ENCODE data around the gene RBM20. TPM values are rescaled to one million over a fixed set of nuclear protein-coding genes. Genes with fewer than 3 reads are reported as not detected.
"Not testable (repeated sequence)": the region's sequence is repeated elsewhere in the genome, so short reads cannot be mapped to it uniquely, and the experiment has no call there.

RBM20 gene
- total RNA-seq, 4 donors from 2014 or later, result 0.62 to 7.4 (median 3.9) TPM

DNA sequence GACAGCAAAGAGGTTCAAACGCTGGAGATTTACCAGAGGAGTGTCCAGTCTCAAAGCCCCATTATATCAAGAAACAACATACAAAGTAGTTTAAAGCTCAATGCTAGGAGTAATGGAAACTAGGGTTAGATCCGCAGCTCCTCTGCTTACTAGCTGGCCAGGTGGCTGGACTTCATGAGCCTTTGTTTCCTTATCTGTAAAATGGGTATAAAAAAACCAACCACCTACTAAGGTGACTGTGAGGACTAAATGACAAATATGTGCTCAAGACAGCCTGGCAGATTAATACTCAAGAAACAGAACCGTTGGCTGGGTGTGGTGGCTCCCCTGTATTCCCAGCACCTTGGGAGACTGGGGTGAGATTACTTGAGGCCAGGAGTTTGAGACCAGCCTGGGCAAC lies 5.8 kb upstream of the RBM20 start:
- no peaks in the 10 kb centered on the region for H3K36me3 ChIP-seq
- peak overlapping the region in 2 of 4 donors; percentile 37 to 80 for H3K27ac ChIP-seq
- H3K4me1 ChIP-seq, result peaks cover 0 to 16% (median 3%) of the 10 kb centered on the region in 3 donors
- H3K4me3 ChIP-seq, result no peak overlapping the region
- WGBS, 2 donors (ENCODE audit: low coverage in 1 of 2), result 82 to 83% methylated on average over 2 to 3 of the region's 3 CpGs
- TF ChIP-seq, protein P1, sequence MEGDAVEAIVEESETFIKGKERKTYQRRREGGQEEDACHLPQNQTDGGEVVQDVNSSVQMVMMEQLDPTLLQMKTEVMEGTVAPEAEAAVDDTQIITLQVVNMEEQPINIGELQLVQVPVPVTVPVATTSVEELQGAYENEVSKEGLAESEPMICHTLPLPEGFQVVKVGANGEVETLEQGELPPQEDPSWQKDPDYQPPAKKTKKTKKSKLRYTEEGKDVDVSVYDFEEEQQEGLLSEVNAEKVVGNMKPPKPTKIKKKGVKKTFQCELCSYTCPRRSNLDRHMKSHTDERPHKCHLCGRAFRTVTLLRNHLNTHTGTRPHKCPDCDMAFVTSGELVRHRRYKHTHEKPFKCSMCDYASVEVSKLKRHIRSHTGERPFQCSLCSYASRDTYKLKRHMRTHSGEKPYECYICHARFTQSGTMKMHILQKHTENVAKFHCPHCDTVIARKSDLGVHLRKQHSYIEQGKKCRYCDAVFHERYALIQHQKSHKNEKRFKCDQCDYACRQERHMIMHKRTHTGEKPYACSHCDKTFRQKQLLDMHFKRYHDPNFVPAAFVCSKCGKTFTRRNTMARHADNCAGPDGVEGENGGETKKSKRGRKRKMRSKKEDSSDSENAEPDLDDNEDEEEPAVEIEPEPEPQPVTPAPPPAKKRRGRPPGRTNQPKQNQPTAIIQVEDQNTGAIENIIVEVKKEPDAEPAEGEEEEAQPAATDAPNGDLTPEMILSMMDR (IDR thresholded peaks at IDR 0.05), result no peak
- no peak for TF ChIP-seq POLR2A (IDR thresholded peaks at IDR 0.05)
- TF ChIP-seq EP300 (IDR thresholded peaks at IDR 0.05), result no peak
- TF ChIP-seq POLR2AphosphoS5 (IDR thresholded peaks at IDR 0.05), result no peak
- no peaks in the 10 kb centered on the region for H3K9me3 ChIP-seq
- ATAC-seq, result no peak
- peaks cover 15% of the 10 kb centered on the region for H3K27me3 ChIP-seq

DNA sequence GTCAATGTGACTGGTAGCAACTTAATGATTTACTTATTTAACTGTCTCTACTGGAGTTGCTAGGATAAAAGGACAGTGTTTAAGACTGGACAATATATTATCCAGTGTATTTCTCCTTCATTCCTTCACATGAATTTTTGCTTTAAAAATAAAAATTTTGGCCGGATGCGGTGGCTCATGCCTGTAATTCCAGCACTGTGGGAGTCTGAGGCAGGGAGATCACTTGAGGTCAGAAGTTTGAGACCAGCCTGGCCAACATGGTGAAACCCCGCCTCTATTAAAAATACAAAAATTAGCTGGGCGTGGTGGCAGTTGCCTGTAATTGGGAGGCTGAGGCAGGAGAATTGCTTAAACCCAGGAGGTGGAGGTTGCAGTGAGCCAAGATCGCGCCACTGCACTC lies 5.1 kb upstream of the RBM20 start:
- H3K4me3 ChIP-seq, H3K9me3 ChIP-seq, H3K36me3 ChIP-seq, H3K27ac ChIP-seq, ATAC-seq: not testable (repeated sequence)
- peaks cover 0 to 23% (median 8%) of the 10 kb centered on the region in 3 donors for H3K4me1 ChIP-seq
- H3K27me3 ChIP-seq, result peaks cover 23% of the 10 kb centered on the region
- 80 to 97% methylated on average over 1 to 6 of the region's 6 CpGs for WGBS, 2 donors (ENCODE audit: low coverage in 1 of 2)

DNA sequence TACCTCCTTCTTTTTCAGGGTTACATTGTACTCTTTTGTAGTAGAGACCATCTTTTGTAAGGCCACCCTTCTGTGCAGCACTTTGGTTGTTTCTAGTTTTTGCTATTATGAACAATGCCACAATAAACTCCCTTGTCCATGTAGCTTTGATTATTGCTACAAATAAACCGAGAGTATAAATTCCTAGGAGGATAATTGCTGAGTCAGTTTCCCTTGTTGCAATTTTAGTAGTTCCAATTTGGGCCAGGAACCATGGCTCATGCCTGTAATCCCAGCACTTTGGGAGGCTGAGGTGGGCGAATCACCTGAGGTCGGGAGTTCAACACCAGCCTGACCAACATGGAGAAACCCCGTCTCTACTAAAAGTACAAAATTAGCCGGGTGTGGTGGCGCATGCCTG lies 4.3 kb upstream of the RBM20 start:
- Histone ChIP-seq H3K4me1 (peaks cover 0 to 31% (median 13%) of the 10 kb centered on the region in 3 donors), H3K27me3 (peaks cover 31% of the 10 kb centered on the region)
- not testable (repeated sequence) for H3K9me3 ChIP-seq, ATAC-seq, H3K27ac ChIP-seq, H3K4me3 ChIP-seq, H3K36me3 ChIP-seq
- 100% methylated on average over 2 to 5 of the region's 6 CpGs for WGBS, 2 donors (ENCODE audit: low coverage in 1 of 2)

DNA sequence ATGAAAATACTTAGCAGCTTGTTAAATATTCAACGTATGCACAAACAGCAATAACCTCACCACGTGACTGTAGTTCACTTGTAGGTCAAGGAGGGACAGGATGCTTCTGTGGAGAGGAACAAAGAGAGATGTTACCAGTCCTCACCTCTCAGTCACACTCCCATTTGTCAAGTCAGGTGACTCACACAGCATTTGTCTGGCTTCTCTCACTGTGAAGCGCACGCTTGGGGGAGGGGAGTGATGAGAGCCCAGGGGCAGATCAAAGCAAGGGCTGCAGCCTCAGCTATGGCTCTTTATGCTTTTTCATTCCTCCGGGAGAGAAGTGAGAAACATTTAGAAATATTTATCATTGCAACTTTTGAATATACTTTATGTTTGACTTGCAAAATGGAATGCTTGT lies 2.9 kb upstream of the RBM20 start:
- Histone ChIP-seq H3K9me3 (no peaks in the 10 kb centered on the region), H3K27me3 (peaks cover 45% of the 10 kb centered on the region), H3K4me3 (no peak overlapping the region), H3K27ac (peak overlapping the region in 3 of 4 donors; percentile 21 to 59 (median 53)), H3K36me3 (no peaks in the 10 kb centered on the region), H3K4me1 (peaks cover 0 to 35% (median 13%) of the 10 kb centered on the region in 3 donors)
- 15 to 26% methylated on average over 5 of the region's 5 CpGs for WGBS, 2 donors (ENCODE audit: low coverage in 1 of 2)
- TF ChIP-seq EP300 (IDR thresholded peaks at IDR 0.05), result no peak
- TF ChIP-seq POLR2A (IDR thresholded peaks at IDR 0.05), result no peak
- TF ChIP-seq, protein P1 (IDR thresholded peaks at IDR 0.05), result no peak
- TF ChIP-seq POLR2AphosphoS5 (IDR thresholded peaks at IDR 0.05), result no peak
- no peak for ATAC-seq

DNA sequence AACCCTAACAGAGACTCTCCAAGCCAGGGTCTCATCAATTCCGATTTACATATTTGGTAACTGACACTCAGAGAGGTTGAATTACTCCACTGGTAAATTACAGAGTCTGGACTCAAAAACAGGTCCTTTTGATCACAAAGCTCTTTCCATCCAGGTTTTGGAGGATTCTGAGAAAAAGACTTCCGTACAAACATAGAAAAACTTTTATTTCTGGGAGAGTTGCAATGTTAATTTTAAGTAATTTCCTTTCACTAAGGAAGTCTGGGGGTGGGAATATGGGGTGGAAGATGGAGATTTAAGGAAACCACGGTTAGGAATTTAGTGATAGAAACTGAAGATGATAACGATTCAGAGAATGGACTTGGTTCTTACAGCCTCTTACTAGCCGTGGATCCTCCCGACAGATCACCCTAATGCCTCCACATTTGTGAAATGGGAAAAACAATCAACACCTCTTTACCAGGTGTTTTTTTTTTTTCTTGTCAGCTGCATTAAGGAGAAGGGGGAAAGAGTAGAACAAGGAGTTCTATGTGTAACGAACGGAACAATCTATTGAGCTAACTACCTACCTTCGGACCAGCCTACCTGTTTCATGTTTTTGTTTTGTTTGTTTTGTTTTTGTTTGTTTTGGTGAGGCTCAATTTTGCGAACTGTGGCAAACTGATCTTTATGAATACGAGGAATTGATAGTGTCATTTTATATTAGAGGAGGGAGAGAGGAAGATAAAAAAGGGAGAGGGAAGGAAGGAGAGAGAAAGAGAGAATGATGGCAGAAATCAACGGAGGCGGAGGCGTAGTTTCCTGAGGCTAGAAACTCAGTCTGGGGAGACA lies 1.7 kb upstream of the RBM20 start:
- H3K4me3 ChIP-seq, result no peak overlapping the region
- H3K9me3 ChIP-seq, result no peaks in the 10 kb centered on the region
- peaks cover 0 to 25% (median 13%) of the 10 kb centered on the region in 3 donors for H3K4me1 ChIP-seq
- H3K36me3 ChIP-seq, result no peaks in the 10 kb centered on the region
- H3K27ac ChIP-seq, result no peak overlapping the region
- H3K27me3 ChIP-seq, result peaks cover 56% of the 10 kb centered on the region
- TF ChIP-seq POLR2A (IDR thresholded peaks at IDR 0.05), result no peak
- TF ChIP-seq, protein P1 (IDR thresholded peaks at IDR 0.05), result no peak
- no peak for TF ChIP-seq POLR2AphosphoS5 (IDR thresholded peaks at IDR 0.05)
- TF ChIP-seq EP300 (IDR thresholded peaks at IDR 0.05), result no peak
- ATAC-seq, result no peak
- 30 to 71% methylated on average over 12 to 14 of the region's 14 CpGs for WGBS, 2 donors (ENCODE audit: low coverage in 1 of 2)

All from gastroesophageal sphincter (tissue), 4 donors.